Erythroblast (primary cell): ENCODE measurements around the gene FBN3.
"Not testable (repeated sequence)": the region's sequence is repeated elsewhere in the genome, so short reads cannot be mapped to it uniquely, and the experiment has no call there.

Source experiments
- DNase-seq, 2 experiments: peaks; one replicate each; lab custom pipeline; 2025; lab: John Stamatoyannopoulos, UW
- GATA1 ChIP-seq: IDR thresholded peaks from 2 replicates; pipeline ENCODE4 v1.6.1; 2011; ENCODE audit warnings: low read depth, mild to moderate bottlenecking, control low read depth, low read length, moderate library complexity
- POLR2A ChIP-seq: IDR thresholded peaks from 2 replicates; pipeline ENCODE4 v1.6.1; 2011; ENCODE audit warnings: mild to moderate bottlenecking, low read length

Gene FBN3

GRCh38 chr19:8033287-8034177, 115.9 kb downstream of the FBN3 start:
- peak; percentile 48 for TF ChIP-seq GATA1
- TF ChIP-seq POLR2A = peak; percentile 62
- DNase-seq = peak; percentile 94 to 97

DNA sequence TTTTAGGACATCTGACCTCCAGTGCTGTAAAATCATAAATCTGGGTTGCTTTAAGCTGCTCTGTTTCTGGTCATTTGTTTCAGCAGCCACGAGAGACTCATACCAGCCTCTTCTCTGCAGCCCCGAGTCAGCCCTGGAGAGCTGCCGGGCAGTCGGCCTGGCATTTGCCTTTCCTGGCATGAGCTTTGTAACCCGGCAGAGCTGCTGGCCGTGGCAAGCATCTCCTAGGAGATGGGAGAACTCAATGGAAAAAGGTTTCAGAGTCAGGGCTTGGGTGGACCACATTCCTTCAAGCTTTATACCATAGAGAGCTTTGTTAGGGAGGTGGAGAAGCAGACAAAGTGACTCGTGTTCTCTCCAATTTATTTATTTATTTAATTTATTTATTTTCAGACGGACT, 118.4 kb downstream of the FBN3 start:
- TF ChIP-seq POLR2A (no peak), GATA1 (no peak)
- DNase-seq = no peak

DNA sequence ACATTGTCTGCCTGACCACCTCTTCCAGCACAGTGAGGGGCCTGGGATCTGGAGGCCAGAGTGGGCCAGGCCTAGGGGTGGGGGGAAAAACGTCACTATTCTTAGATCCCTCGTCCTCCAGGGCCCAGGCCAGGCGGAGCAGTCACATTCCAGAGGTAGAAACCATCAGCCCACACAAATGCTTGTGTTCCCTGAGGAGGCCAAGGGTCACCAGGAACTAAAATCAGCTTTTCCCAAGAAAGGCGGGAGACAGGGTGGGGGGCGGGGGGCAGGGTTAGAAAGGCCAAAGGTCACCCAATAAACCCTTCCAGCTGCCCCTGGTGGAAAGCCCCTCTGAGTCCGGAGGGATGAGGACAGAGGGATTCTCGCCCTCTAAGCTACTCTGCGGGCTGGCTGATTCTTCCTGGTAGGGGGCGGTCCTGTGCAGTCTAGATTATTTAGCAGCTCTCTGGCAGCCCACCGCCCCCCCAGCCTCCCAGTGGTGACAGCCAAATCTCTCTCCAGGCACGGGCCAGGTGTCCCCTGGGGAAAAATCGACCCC, 120.4 kb downstream of the FBN3 start:
- DNase-seq = no peak
- no peak for TF ChIP-seq POLR2A
- TF ChIP-seq GATA1 = no peak

DNA sequence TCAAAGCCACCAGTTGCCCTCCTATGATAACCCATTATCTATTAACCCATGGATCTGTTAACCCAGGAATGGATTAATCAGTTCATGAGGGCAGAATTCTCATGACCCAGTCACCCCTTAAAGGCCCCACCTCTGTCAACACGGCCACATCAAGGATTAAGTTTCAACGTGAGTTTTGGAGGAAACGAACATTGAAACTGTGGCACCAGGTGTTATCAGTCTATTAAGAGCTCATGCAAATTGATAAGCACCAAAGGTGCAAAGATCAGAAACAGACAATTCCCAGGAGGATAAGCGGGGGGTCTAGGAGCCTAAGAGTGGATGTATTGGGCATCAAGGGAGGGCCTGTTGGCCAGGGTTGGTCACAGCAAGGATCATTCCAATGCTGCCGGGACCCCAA, 124.1 kb downstream of the FBN3 start:
- DNase-seq = peak in 1 of 2 experiments; percentile 33
- TF ChIP-seq GATA1 (no peak), POLR2A (no peak)

DNA sequence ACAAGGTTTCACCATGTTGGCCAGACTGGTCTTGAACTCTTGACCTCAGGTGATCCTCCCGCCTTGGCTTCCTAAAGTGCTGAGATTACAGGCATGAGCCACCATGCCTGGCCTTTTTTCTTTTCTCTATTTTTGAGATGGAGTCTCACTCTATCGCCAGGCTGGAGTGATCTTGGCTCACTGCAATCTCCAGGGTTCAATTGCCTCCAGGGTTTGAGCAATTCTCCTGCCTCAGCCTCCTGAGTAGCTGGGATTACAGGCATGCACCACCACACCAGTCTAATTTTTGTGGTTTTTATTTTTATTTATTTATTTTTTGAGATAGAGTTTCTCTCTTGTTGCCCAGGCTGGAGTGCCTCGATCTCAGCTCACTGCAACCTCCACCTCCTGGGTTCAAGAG, 125.1 kb downstream of the FBN3 start:
- not testable (repeated sequence) for DNase-seq

DNA sequence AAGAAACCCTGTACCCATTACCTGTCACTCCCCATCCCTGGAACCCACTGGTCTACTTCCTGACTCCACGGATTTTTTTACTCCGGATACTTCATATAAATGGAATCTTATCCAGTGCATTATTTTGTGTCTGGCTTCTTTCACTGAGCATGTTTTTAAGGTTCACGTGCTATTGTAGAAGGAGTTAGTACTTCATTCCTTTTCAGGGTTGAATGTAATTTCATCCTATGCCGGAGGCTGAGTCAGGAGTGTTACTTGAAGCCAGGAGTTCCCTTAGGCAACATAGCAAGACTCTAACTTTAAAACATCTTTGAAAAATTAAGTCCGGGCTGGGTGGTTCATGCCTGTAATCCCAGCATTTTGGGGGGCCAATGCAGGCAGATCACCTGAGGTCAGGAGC, 126.0 kb downstream of the FBN3 start:
- TF ChIP-seq POLR2A = no peak
- no peak for TF ChIP-seq GATA1
- no peak for DNase-seq

DNA sequence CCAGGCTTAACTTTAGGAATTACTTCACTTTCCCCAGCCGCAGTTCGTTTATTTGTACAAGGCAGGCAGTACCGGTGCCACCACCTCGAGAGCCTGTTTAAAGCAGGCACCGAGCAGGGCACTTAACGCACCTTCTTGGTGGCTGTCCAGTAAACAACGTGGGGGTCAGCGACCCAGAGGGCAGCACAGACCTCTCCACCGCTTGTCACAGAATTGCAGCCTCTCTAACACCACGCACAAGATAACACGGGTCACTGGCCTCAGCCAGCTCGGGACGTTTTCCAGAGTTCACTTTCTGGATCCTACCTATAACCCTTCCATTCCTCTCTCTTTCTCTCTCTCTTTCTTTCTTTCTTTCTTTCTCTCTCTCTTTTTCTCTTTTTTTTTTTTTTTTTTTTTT, 127.1 kb downstream of the FBN3 start:
- TF ChIP-seq GATA1 (no peak), POLR2A (no peak)
- no peak for DNase-seq

DNA sequence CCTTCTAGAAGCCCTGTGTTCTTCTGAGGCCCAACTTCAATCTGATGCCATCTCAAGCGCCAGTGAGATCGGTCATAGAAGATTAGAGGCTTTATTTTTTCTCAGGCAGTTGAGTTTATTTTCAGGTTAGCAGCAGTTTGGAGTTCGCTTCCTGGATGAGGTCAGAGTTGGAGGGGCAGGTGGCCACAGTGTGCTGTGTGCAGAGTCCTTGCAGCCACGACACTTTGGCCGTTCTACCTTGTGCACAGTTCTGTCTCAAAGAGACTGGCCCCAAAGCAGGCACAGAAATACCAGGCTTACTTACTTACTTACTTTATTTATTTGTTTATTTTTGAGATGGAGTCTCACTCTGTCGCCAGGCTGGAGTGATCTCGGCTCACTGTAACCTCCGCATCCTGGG, 128.0 kb downstream of the FBN3 start:
- DNase-seq = no peak
- TF ChIP-seq GATA1 (no peak), POLR2A (no peak)

DNA sequence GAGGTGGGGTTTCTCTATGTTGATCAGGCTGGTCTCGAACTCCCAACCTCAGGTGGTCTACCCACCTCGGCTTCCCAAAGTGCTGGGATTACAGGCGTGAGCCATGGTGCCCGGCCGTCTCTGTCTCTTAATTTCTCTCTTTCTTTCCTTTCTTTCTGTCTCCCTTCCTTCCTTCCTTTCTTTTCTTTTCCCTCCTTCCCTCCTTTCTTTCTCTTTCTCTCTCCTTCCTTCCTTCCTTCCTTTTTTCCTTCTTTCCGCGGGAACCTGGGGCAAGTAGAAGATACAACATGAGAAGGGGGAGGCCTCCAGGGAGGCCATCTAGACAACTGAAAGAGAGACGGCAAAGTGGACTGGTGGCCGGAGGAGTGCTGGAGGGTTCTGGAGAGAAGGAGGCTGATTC, 128.7 kb downstream of the FBN3 start:
- no peak for DNase-seq
- TF ChIP-seq POLR2A = no peak

DNA sequence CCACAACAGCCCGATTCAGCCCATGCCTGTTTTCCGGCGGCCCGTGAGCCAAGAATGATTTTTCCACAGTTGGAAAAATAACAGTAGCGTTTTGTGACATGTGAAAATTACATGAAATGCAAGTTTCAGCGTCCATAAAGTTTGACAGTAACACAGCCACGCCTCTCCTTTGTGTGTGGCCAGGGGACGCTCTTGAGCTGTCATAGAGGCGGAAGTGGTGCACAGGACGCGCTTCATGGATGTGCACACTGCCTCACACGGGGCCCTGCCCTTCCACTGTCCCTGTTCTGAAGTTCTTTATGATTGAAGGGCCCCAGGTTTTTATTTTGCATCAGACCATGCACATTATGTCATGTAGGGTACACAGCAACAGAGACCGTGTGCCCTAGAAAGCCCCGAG, 131.6 kb downstream of the FBN3 start:
- DNase-seq = peak; percentile 79 to 83

More for the DNA sequence above, 131.6 kb downstream of the FBN3 start:
- no peak for TF ChIP-seq GATA1
- no peak for TF ChIP-seq POLR2A
